ENCODE results near the gene SEH1L. TPM values are rescaled to one million over a fixed set of nuclear protein-coding genes. Genes with fewer than 3 reads are reported as not detected.
"Not testable (repeated sequence)": the region's sequence is repeated elsewhere in the genome, so short reads cannot be mapped to it uniquely, and the experiment has no call there.

SEH1L gene
- total and polyA plus RNA-seq, 2 experiments from 2014 or later = 30.2 to 49.5 TPM

GRCh38 chr18:12968619-12969018 is 20.8 kb downstream of the SEH1L start:
- Histone ChIP-seq H2AFZ (no peak overlapping the region), H3K4me2 (ENCODE audit: unreplicated experiment) (no peak overlapping the region), H4K20me1 (ENCODE audit: insufficient read depth) (no peaks in the 10 kb centered on the region), H3K4me1 (ENCODE audit: insufficient read depth) (no peaks in the 10 kb centered on the region), H3K9me3 (ENCODE audit: low read depth) (no peaks in the 10 kb centered on the region), H3K9me2 (ENCODE audit: insufficient read depth) (no peaks in the 10 kb centered on the region), H3K4me3 (no peak overlapping the region), H3K27ac (no peak overlapping the region), H3K79me2 (ENCODE audit: insufficient read depth) (peaks cover 20% of the 10 kb centered on the region), H3K36me3 (ENCODE audit: low read depth) (peaks cover 27% of the 10 kb centered on the region), H3F3A (ENCODE audit: insufficient read depth) (no peaks in the 10 kb centered on the region), H3K9ac (no peak overlapping the region), H3K27me3 (replicated peaks; ENCODE audit: insufficient read depth) (no peaks in the 10 kb centered on the region)
- in situ Hi-C loops (cut with MboI) = no loop called here
- peak; percentile 5 for DNase-seq
- TF ChIP-seq EZH2phosphoT487 (IDR thresholded peaks at IDR 0.05; ENCODE audit: insufficient read depth, low read depth) (no peak), EZH2 (IDR thresholded peaks at IDR 0.05; ENCODE audit: insufficient read depth, poor library complexity, severe bottlenecking) (no peak)
- 92 to 95% methylated on average over 6 of the region's 6 CpGs for WGBS, 2 experiments (ENCODE audit: low coverage in 1 of 2, low lambda C conversion rate in 2 of 2, missing lambda C conversion rate in 2 of 2)

GRCh38 chr18:12973562-12974213 is 25.9 kb downstream of the SEH1L start:
- no peaks in the 10 kb centered on the region for H3K4me1 ChIP-seq (ENCODE audit: insufficient read depth)
- peaks cover 26% of the 10 kb centered on the region for H3K79me2 ChIP-seq (ENCODE audit: insufficient read depth)
- no peak overlapping the region for H3K4me2 ChIP-seq (ENCODE audit: unreplicated experiment)
- peaks cover 18% of the 10 kb centered on the region; the same call in 1 of the 2 replicates for H3K36me3 ChIP-seq (ENCODE audit: low read depth)
- H3K9me3 ChIP-seq (ENCODE audit: low read depth) = no peaks in the 10 kb centered on the region
- no peak for TF ChIP-seq EZH2phosphoT487 (IDR thresholded peaks at IDR 0.05; ENCODE audit: insufficient read depth, low read depth)
- no peak for TF ChIP-seq EZH2 (IDR thresholded peaks at IDR 0.05; ENCODE audit: insufficient read depth, poor library complexity, severe bottlenecking)
- no peak overlapping the region for H2AFZ ChIP-seq
- WGBS, 2 experiments (ENCODE audit: low coverage in 1 of 2, low lambda C conversion rate in 2 of 2, missing lambda C conversion rate in 2 of 2) = 96 to 97% methylated on average over 4 of the region's 4 CpGs
- H3K4me3 ChIP-seq = no peak overlapping the region
- in situ Hi-C loops (cut with MboI) = no loop called here
- peak; percentile 8 for DNase-seq
- no peaks in the 10 kb centered on the region for H3F3A ChIP-seq (ENCODE audit: insufficient read depth)
- no peaks in the 10 kb centered on the region for H3K27me3 ChIP-seq (replicated peaks; ENCODE audit: insufficient read depth)
- H3K9ac ChIP-seq = no peak overlapping the region
- H4K20me1 ChIP-seq (ENCODE audit: insufficient read depth) = no peaks in the 10 kb centered on the region
- H3K27ac ChIP-seq = no peak overlapping the region
- no peaks in the 10 kb centered on the region for H3K9me2 ChIP-seq (ENCODE audit: insufficient read depth)

GRCh38 chr18:12975488-12975887 is 27.7 kb downstream of the SEH1L start:
- Histone ChIP-seq H3K27ac (no peak overlapping the region), H4K20me1 (ENCODE audit: insufficient read depth) (no peaks in the 10 kb centered on the region), H3K4me2 (ENCODE audit: unreplicated experiment) (no peak overlapping the region), H3K36me3 (ENCODE audit: low read depth) (peaks cover 20% of the 10 kb centered on the region; the same call in 1 of the 2 replicates), H3K9ac (no peak overlapping the region), H3K27me3 (replicated peaks; ENCODE audit: insufficient read depth) (no peaks in the 10 kb centered on the region), H3K4me1 (ENCODE audit: insufficient read depth) (no peaks in the 10 kb centered on the region), H3K9me3 (ENCODE audit: low read depth) (no peaks in the 10 kb centered on the region), H3K4me3 (no peak overlapping the region), H2AFZ (no peak overlapping the region), H3F3A (ENCODE audit: insufficient read depth) (no peaks in the 10 kb centered on the region), H3K79me2 (ENCODE audit: insufficient read depth) (peaks cover 25% of the 10 kb centered on the region), H3K9me2 (ENCODE audit: insufficient read depth) (no peaks in the 10 kb centered on the region)
- in situ Hi-C loops (cut with MboI) = no loop called here
- DNase-seq = no peak
- TF ChIP-seq EZH2 (IDR thresholded peaks at IDR 0.05; ENCODE audit: insufficient read depth, poor library complexity, severe bottlenecking) (no peak), EZH2phosphoT487 (IDR thresholded peaks at IDR 0.05; ENCODE audit: insufficient read depth, low read depth) (no peak)
- 91 to 95% methylated on average over 6 of the region's 6 CpGs for WGBS, 2 experiments (ENCODE audit: low coverage in 1 of 2, low lambda C conversion rate in 2 of 2, missing lambda C conversion rate in 2 of 2)

- TF ChIP-seq EZH2 (IDR thresholded peaks at IDR 0.05; ENCODE audit: insufficient read depth, poor library complexity, severe bottlenecking) (no peak), EZH2phosphoT487 (IDR thresholded peaks at IDR 0.05; ENCODE audit: insufficient read depth, low read depth) (no peak)
- Histone ChIP-seq H3K4me1 (ENCODE audit: insufficient read depth) (no peaks in the 10 kb centered on the region), H3K9me3 (ENCODE audit: low read depth) (no peaks in the 10 kb centered on the region), H3K79me2 (ENCODE audit: insufficient read depth) (peaks cover 25% of the 10 kb centered on the region), H3K36me3 (ENCODE audit: low read depth) (peaks cover 20% of the 10 kb centered on the region; the same call in 1 of the 2 replicates), H3K27ac (no peak overlapping the region), H3K4me3 (no peak overlapping the region), H3K27me3 (replicated peaks; ENCODE audit: insufficient read depth) (no peaks in the 10 kb centered on the region), H2AFZ (no peak overlapping the region), H4K20me1 (ENCODE audit: insufficient read depth) (no peaks in the 10 kb centered on the region), H3K4me2 (ENCODE audit: unreplicated experiment) (no peak overlapping the region), H3K9ac (no peak overlapping the region), H3K9me2 (ENCODE audit: insufficient read depth) (no peaks in the 10 kb centered on the region), H3F3A (ENCODE audit: insufficient read depth) (no peaks in the 10 kb centered on the region)
- WGBS, 2 experiments (ENCODE audit: low coverage in 1 of 2, low lambda C conversion rate in 2 of 2, missing lambda C conversion rate in 2 of 2) = 87% methylated on average over 12 of the region's 12 CpGs
- in situ Hi-C loops (cut with MboI) = no loop called here
- no peak for DNase-seq
Observed at GRCh38 chr18:12976305-12976704, 28.5 kb downstream of the SEH1L start.

- in situ Hi-C loops (cut with MboI) = not testable (repeated sequence)
- peaks cover 16% of the 10 kb centered on the region for H3K36me3 ChIP-seq (ENCODE audit: low read depth)
Observed at GRCh38 chr18:12980065-12980464, 32.3 kb downstream of the SEH1L start.

More at GRCh38 chr18:12980065-12980464, 32.3 kb downstream of the SEH1L start:
- H3K4me2 ChIP-seq (ENCODE audit: unreplicated experiment); H3K4me1 ChIP-seq (ENCODE audit: insufficient read depth); H3K9ac ChIP-seq; H3K27me3 ChIP-seq (replicated peaks; ENCODE audit: insufficient read depth); H3F3A ChIP-seq (ENCODE audit: insufficient read depth); H3K27ac ChIP-seq; H2AFZ ChIP-seq; H4K20me1 ChIP-seq (ENCODE audit: insufficient read depth); DNase-seq; H3K9me3 ChIP-seq (ENCODE audit: low read depth); H3K9me2 ChIP-seq (ENCODE audit: insufficient read depth); H3K4me3 ChIP-seq: not testable (repeated sequence)
- peaks cover 11% of the 10 kb centered on the region for H3K79me2 ChIP-seq (ENCODE audit: insufficient read depth)
- WGBS, 2 experiments (ENCODE audit: low coverage in 1 of 2, low lambda C conversion rate in 2 of 2, missing lambda C conversion rate in 2 of 2) = 83% methylated on average over 18 of the region's 34 CpGs; no CpG with 5 or more reads in 1 of the 2 experiments

All from GM23248 (cell line).